HEK293T (cell line): ENCODE results near the gene RPL34.
A peak's percentile ranks its signal among the peaks of the same experiment; 100 is the strongest.

Experiments
- CTCF ChIA-PET: fragments of 350-600 bp; formaldehyde crosslinking; extraction: SDS; loops from one replicate; lab custom pipeline; 2021; ENCODE audit warnings: antibody characterized with exemption, inconsistent platforms; lab: Yijun Ruan, JAX
- POLR2A ChIA-PET: fragments of 350-600 bp; formaldehyde crosslinking; extraction: SDS; loops from one replicate; lab custom pipeline; 2020; ENCODE audit warnings: antibody characterized with exemption, inconsistent platforms; lab: Yijun Ruan, JAX
- DNase-seq: peaks from one replicate; pipeline ENCODE4 v3.0.0; 2012; ENCODE audit warnings: mixed read lengths; ENCODE audit errors: extremely low spot score
- ARNT ChIP-seq: fragments of 450-650 bp; IDR thresholded peaks from 2 replicates; pipeline ENCODE4 v1.6.1; 2017; ENCODE audit warnings: mild to moderate bottlenecking
- BHLHE40 ChIP-seq: fragments of 450-650 bp; IDR thresholded peaks from 2 replicates; pipeline ENCODE4 v1.6.1; 2016; ENCODE audit warnings: mild to moderate bottlenecking, moderate library complexity, borderline replicate concordance
- CTBP1 ChIP-seq: fragments of 450-650 bp; IDR thresholded peaks from 2 replicates; pipeline ENCODE4 v1.6.1; 2016; ENCODE audit warnings: borderline replicate concordance
- ELF4 ChIP-seq: fragments of 450-650 bp; IDR thresholded peaks from 2 replicates; pipeline ENCODE4 v1.6.1; 2017; ENCODE audit warnings: antibody characterized with exemption
- FOXA1 ChIP-seq: fragments of 450-650 bp; IDR thresholded peaks from 2 replicates; pipeline ENCODE4 v1.6.1; 2016; ENCODE audit warnings: mild to moderate bottlenecking
- FOXK2 ChIP-seq: fragments of 450-650 bp; IDR thresholded peaks from 2 replicates; pipeline ENCODE4 v1.6.1; 2016; ENCODE audit warnings: mild to moderate bottlenecking
- FOXM1 ChIP-seq: fragments of 450-650 bp; IDR thresholded peaks from 2 replicates; pipeline ENCODE4 v1.6.1; 2017; ENCODE audit warnings: mild to moderate bottlenecking, borderline replicate concordance
- HDGF ChIP-seq: fragments of 450-650 bp; IDR thresholded peaks from 2 replicates; pipeline ENCODE4 v1.6.1; 2017; ENCODE audit warnings: antibody characterized with exemption, borderline replicate concordance
- L3MBTL2 ChIP-seq: fragments of 450-650 bp; conservative IDR thresholded peaks from 2 replicates; pipeline ENCODE4 v1.6.1; 2016; ENCODE audit warnings: mild to moderate bottlenecking
- LEF1 ChIP-seq: fragments of 450-650 bp; IDR thresholded peaks from 2 replicates; pipeline ENCODE4 v1.6.1; 2017; ENCODE audit warnings: mild to moderate bottlenecking, borderline replicate concordance
- NFRKB ChIP-seq: fragments of 450-650 bp; IDR thresholded peaks from 2 replicates; pipeline ENCODE4 v1.6.1; 2016; ENCODE audit warnings: mild to moderate bottlenecking, moderate library complexity
- SP1 ChIP-seq: fragments of 450-650 bp; IDR thresholded peaks from 2 replicates; pipeline ENCODE4 v1.6.1; 2017
- SUZ12 ChIP-seq: fragments of 450-650 bp; IDR thresholded peaks from 2 replicates; pipeline ENCODE4 v1.6.1; 2016; ENCODE audit warnings: mild to moderate bottlenecking
- TARDBP ChIP-seq: fragments of 450-650 bp; IDR thresholded peaks from 2 replicates; pipeline ENCODE4 v1.6.1; 2016
- ZNF384 ChIP-seq: fragments of 450-650 bp; IDR thresholded peaks from 2 replicates; pipeline ENCODE4 v1.6.1; 2016
- TF ChIP-seq, protein P1 (sequence below): fragments of 450-650 bp; IDR thresholded peaks from 2 replicates; pipeline ENCODE4 v1.6.1; 2016

The RPL34 gene

DNA sequence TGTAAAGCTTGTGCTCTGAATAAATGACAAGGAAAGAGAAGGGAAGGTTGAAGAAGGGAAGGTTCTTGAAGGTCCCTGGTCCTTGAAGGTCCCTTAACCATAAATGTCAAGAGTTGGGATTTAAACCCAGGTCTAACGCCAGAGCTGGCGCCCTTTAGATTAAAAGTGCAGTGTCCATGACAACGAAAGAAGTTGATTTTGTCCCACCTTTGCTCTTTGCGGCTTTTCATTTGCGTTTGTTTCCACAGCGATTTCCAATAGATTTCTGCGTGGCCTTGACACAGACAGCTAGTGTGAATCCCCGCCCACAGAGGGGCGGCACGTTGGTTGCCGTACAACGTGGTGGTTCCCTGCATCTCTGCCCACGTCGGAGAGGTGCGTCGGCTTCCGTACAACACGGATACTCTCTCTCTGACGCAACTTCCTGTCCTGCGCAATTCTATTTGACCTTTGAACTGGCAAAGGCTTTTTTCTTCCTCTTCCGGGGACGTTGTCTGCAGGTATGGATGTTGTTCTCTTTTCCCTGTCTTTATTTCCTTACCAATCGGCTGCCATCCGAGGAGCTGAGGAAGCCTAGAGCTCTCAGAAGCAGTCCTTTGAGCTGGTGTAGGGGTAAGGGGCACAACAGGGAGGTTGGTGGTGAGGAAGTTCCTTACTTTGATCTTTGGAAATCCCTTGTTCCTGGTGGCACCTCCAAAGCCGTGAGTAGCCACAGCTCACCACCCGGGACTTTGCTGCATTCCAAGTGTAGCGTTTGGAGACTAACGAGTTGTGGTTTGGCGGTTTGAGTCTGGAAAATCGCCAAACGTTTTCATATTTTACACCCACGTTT, at the start of gene RPL34:
Gene RPL34, plus strand, starts transcription at position 476 of the 832 bp plus-strand sequence. CDS start 1,384 bp downstream, outside the sequence.
- no peak for TF ChIP-seq BHLHE40
- TF ChIP-seq LEF1: peak; percentile 96
- peak; percentile 96 for TF ChIP-seq ELF4
- no peak for TF ChIP-seq FOXM1
- peak; percentile 85 for TF ChIP-seq ZNF384
- TF ChIP-seq NFRKB: peak; percentile 63
- CTCF ChIA-PET: no interaction called here
- POLR2A ChIA-PET: interaction anchor here (0.5 to 1.5 kb wide), 9 partner anchors 9 to 601 kb away, joined by 3 to 9 read pairs (median 3); partner anchors contain the start of gene OSTC
- peak; percentile 96 for DNase-seq

DNA sequence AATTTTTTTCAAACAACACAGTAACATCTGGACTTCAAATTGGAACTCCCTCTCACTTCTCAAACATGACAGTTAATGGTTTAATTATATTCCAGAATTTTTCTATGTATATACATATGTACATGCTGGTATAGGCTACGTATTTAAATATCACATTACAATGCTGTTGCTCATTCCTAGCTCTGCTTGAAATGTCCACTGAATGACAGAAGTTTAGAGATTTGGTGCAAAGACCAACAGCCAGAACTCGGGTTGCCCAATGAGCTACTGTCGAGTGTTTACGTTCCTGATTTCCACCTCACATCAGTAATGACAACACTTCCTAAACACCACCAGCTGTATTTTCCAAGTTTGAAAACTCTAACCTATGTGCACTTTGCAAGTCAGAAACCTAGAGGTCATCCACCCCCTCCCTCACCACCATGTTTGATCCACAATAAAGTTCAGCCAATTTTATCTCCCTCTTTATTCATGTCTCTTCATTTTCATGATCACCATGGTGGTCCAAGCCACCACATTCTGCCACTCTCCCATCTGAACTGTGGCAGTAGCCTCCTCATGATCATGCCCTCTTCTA, 49.3 kb upstream of the RPL34 start:
- ChIA-PET POLR2A (no interaction called here), CTCF (interaction anchor here (0.6 kb wide), 1 partner anchor 78 kb away, joined by 3 read pairs; no protein-coding TSS in a partner anchor)
- TF ChIP-seq ZNF384 (no peak), FOXM1 (no peak), ELF4 (no peak), HDGF (no peak), SP1 (no peak), CTBP1 (no peak), LEF1 (no peak), BHLHE40 (no peak), NFRKB (no peak), SUZ12 (no peak), ARNT (no peak), FOXK2 (no peak), TARDBP (no peak), FOXA1 (no peak)
- TF ChIP-seq, protein P1, sequence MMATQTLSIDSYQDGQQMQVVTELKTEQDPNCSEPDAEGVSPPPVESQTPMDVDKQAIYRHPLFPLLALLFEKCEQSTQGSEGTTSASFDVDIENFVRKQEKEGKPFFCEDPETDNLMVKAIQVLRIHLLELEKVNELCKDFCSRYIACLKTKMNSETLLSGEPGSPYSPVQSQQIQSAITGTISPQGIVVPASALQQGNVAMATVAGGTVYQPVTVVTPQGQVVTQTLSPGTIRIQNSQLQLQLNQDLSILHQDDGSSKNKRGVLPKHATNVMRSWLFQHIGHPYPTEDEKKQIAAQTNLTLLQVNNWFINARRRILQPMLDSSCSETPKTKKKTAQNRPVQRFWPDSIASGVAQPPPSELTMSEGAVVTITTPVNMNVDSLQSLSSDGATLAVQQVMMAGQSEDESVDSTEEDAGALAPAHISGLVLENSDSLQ: no peak
- DNase-seq: no peak

DNA sequence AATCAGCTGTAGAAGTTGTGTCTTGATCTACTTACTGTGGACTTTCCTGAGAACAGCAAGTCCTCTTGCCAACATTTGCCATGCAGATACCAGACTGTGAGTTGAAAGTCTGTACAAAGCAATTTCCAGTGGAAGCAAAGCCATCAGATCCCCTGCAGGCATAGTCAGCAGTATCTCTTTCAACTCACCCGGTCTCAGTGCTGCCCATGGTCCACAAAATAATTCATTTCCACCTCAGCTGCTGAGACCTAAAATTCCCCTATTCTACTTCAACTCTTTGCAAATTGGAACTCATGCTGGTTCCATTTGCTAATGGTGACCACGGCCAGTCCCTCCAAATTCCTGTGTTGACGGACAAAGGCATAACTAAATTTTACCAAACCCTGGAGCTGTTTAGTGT, 46.0 kb upstream of the RPL34 start:
- DNase-seq: no peak
- TF ChIP-seq FOXM1 (no peak), ELF4 (no peak), ARNT (no peak), L3MBTL2 (no peak), SUZ12 (no peak), LEF1 (no peak), HDGF (no peak), FOXK2 (no peak), BHLHE40 (no peak), CTBP1 (no peak), SP1 (no peak), TARDBP (no peak)
- CTCF ChIA-PET: interaction anchor here (0.6 kb wide), 1 partner anchor 108 kb away, joined by 3 read pairs; no protein-coding TSS in a partner anchor
- POLR2A ChIA-PET: no interaction called here

DNA sequence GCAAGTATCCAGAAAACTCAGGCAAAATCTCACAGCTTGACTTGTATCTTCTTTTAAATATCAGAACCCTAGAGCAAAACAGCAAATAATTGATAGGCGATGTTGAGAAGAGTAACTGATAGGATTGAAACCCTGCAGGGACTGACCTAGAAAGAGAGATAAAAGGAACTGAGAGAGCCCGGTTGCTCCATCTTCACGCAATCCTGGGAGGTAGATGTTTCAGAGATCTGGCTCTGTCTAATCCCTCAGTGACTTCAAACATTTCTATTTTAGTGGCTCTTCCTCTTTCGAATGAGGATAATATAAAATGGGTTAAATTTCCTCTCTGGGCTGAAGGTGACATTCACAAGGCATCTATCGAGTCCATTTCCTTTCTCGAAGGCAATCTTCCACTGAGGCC, 39.3 kb upstream of the RPL34 start:
- ChIA-PET CTCF (no interaction called here), POLR2A (no interaction called here)
- TF ChIP-seq HDGF (no peak), ZNF384 (no peak), TARDBP (no peak), ARNT (no peak), SP1 (no peak), CTBP1 (no peak), SUZ12 (no peak), NFRKB (no peak), L3MBTL2 (no peak), BHLHE40 (no peak), LEF1 (no peak)
- DNase-seq: no peak

DNA sequence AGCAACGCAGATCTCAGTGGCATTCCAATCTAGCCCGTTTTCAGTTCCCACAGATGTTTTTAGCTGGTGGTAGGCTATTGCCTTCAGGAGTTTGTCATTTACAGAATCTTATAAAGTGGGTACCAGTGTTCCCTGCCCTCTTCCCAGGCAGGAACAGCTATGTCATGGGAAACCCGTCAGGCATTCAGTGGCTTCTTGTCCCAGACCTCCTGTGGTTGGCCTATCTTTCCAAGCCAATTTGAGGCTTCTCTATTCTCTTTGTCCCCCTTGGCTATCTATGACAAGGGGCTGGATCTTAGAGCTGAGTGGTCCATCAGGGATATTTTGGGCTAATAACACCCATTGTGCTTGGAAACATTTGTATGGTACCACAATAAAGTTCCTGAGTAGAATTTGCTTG, 33.6 kb upstream of the RPL34 start:
- TF ChIP-seq CTBP1 (no peak), BHLHE40 (no peak), SP1 (no peak), FOXK2 (no peak), ARNT (no peak), HDGF (no peak), L3MBTL2 (no peak)
- TF ChIP-seq, protein P1: no peak
- POLR2A ChIA-PET: no interaction called here
- CTCF ChIA-PET: no interaction called here
- no peak for DNase-seq

DNA sequence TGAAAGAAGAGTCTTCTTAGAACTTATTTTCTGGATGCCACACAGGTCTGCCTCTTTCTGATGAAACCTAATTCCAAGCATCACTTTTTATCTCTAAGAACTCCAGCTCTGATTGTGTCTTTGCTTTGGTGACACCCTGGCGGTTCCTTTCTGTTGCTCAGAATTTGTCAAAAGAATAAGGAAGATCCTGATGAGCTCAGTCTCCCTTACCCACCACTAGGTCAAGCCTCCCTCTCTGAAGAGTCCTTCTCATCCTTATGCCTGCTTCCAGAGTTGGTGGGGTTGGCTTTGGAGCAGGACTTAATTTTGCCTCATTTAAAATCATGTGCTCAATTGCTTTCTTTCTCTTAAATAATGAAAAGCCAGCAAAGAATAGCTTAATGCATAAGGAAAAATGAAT, 31.5 kb upstream of the RPL34 start:
- POLR2A ChIA-PET: no interaction called here

More for the DNA sequence above, 31.5 kb upstream of the RPL34 start:
- TF ChIP-seq BHLHE40 (no peak), LEF1 (no peak), FOXA1 (no peak), SP1 (no peak)
- DNase-seq: no peak
- CTCF ChIA-PET: no interaction called here
